Bladder microvascular endothelial cell (primary cell): ENCODE measurements around the gene SCYL1. TPM values are rescaled to one million over a fixed set of nuclear protein-coding genes. Genes with fewer than 3 reads are reported as not detected.

ENCODE experiments used
- total RNA-seq: library from RNA; depleted of rRNA; stranded (reverse); fragments of >200 nt; gene quantifications from 2 replicates; pipeline ENCODE4 v1.2.3, GENCODE V29; 2014

SCYL1 gene
- total RNA-seq = 49.2 and 56.6 TPM in 2 replicates

GRCh38 chr11:65524741-65525545 lies at the start of gene SCYL1:
SCYL1 (plus strand) TSS chr11:65525083; CDS start chr11:65525154, 71 bp downstream.

GRCh38 chr11:65498977-65499712 lies 25.7 kb upstream of the SCYL1 start, which contains the start of gene MALAT1:
MALAT1 (plus strand) TSS chr11:65499045.

GRCh38 chr11:65558002-65558929 lies 33.4 kb downstream of the SCYL1 start, which contains the start of gene LTBP3:
LTBP3 (minus strand) TSS chr11:65558359; CDS start chr11:65557959, 400 bp downstream.

GRCh38 chr11:65569973-65570918 lies 45.4 kb downstream of the SCYL1 start, which contains the start of gene ZNRD2:
ZNRD2 (plus strand) TSS chr11:65570477; CDS start chr11:65570492, 15 bp downstream.

GRCh38 chr11:65572356-65573051 lies 47.6 kb downstream of the SCYL1 start, which contains the start of gene FAM89B:
FAM89B (plus strand) TSS chr11:65572538; CDS start chr11:65572670, 132 bp downstream.

GRCh38 chr11:65575568-65576231 lies 50.8 kb downstream of the SCYL1 start, which contains the start of gene EHBP1L1:
EHBP1L1 (plus strand) TSS chr11:65576053; CDS start chr11:65576303, 250 bp downstream.

Other genes starting within 250 kb of the SCYL1 start
- 7.1 and 8.7 TPM in 2 replicates for gene CDC42EP2, start 210.2 kb upstream of the SCYL1 start, total RNA-seq
- 22.0 and 32.5 TPM in 2 replicates for gene DPF2, start 191.2 kb upstream of the SCYL1 start, total RNA-seq
- gene TIGD3, start 170.3 kb upstream of the SCYL1 start, total RNA-seq = under 0.01 and 0.13 TPM in 2 replicates
- gene SLC25A45, start 142.4 kb upstream of the SCYL1 start, total RNA-seq = 0.81 and 2.8 TPM in 2 replicates
- gene FRMD8, start 138.4 kb upstream of the SCYL1 start, total RNA-seq = 53.9 and 70.9 TPM in 2 replicates
- 59.3 and 170 TPM in 2 replicates for gene NEAT1, start 102.3 kb upstream of the SCYL1 start, total RNA-seq
- gene MALAT1, start 26.0 kb upstream of the SCYL1 start, total RNA-seq = 3,635 and 7,050 TPM in 2 replicates
- 17.5 and 79.4 TPM in 2 replicates for gene LTBP3, start 33.3 kb downstream of the SCYL1 start, total RNA-seq
- 28.6 and 32.1 TPM in 2 replicates for gene ZNRD2, start 45.4 kb downstream of the SCYL1 start, total RNA-seq
- gene FAM89B, start 47.5 kb downstream of the SCYL1 start, total RNA-seq = 12.0 and 14.6 TPM in 2 replicates
- 9.4 and 31.9 TPM in 2 replicates for gene EHBP1L1, start 51.0 kb downstream of the SCYL1 start, total RNA-seq
- gene KCNK7, start 70.7 kb downstream of the SCYL1 start, total RNA-seq = under 0.01 and 0.38 TPM in 2 replicates
- 78.5 and 130 TPM in 2 replicates for gene MAP3K11, start 89.1 kb downstream of the SCYL1 start, total RNA-seq
- 10.0 and 25.1 TPM in 2 replicates for gene PCNX3, start 90.7 kb downstream of the SCYL1 start, total RNA-seq
- gene SIPA1, start 113.0 kb downstream of the SCYL1 start, total RNA-seq = 33.8 and 81.2 TPM in 2 replicates
- 13.0 and 26.4 TPM in 2 replicates for gene RELA, start 137.8 kb downstream of the SCYL1 start, total RNA-seq
- gene KAT5, start 187.2 kb downstream of the SCYL1 start, total RNA-seq = 35.3 and 41.9 TPM in 2 replicates
- gene RNASEH2C, start 195.7 kb downstream of the SCYL1 start, total RNA-seq = 34.2 and 37.3 TPM in 2 replicates